Tibial nerve (tissue), 4 donors: ENCODE data around the gene KIT.

Source experiments
- EP300 ChIP-seq, 2 donors: sonication (generic); formaldehyde crosslinking; IDR thresholded peaks; one replicate each; pipeline ENCODE4 v1.6.1; 2017; ENCODE audit warnings: antibody characterized with exemption in 2 of 2, mild to moderate bottlenecking in 1 of 2
- POLR2A ChIP-seq, 2 donors: fragments of 450-650 bp; IDR thresholded peaks; one replicate each; pipeline ENCODE4 v1.6.1; 2017; ENCODE audit warnings: antibody characterized with exemption in 2 of 2, mild to moderate bottlenecking in 2 of 2, moderate library complexity in 2 of 2
- TF ChIP-seq, protein P1 (sequence below), 5 experiments: fragments of 200-600 bp in 3 of 5; fragments of 450-650 bp in 2 of 5; sonication (generic) in 3 of 5; IDR thresholded peaks; one replicate each; pipeline ENCODE4 v1.5.1; 2016 to 2019; ENCODE audit warnings: antibody characterized with exemption in 5 of 5, mild to moderate bottlenecking in 3 of 5, moderate library complexity in 2 of 5

DNA sequence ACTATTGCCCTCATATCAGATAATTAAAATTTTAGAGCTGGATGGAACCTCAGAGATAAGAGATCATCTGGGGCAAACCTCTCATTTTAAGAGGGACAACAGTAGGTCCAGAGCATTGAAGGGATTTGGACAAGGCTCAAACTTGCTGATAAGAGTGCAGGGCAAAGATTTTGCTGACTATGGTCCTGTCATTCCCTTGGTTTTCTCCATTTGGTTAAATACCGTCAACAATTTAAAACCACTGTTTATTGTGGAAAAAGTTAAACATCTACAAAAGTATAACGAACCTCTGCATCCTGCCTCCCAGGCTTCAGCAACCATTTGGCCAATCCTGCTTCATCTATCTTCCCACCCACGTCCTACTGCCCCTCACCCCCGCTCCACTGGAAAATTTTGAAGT lies 10.7 kb upstream of the KIT start:
- no peak for TF ChIP-seq POLR2A (IDR thresholded peaks at IDR 0.05)
- TF ChIP-seq, protein P1, sequence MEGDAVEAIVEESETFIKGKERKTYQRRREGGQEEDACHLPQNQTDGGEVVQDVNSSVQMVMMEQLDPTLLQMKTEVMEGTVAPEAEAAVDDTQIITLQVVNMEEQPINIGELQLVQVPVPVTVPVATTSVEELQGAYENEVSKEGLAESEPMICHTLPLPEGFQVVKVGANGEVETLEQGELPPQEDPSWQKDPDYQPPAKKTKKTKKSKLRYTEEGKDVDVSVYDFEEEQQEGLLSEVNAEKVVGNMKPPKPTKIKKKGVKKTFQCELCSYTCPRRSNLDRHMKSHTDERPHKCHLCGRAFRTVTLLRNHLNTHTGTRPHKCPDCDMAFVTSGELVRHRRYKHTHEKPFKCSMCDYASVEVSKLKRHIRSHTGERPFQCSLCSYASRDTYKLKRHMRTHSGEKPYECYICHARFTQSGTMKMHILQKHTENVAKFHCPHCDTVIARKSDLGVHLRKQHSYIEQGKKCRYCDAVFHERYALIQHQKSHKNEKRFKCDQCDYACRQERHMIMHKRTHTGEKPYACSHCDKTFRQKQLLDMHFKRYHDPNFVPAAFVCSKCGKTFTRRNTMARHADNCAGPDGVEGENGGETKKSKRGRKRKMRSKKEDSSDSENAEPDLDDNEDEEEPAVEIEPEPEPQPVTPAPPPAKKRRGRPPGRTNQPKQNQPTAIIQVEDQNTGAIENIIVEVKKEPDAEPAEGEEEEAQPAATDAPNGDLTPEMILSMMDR (IDR thresholded peaks at IDR 0.05): no peak
- no peak for TF ChIP-seq EP300 (IDR thresholded peaks at IDR 0.05)
